IMR-90 (cell line): ENCODE data around the gene KCTD18. TPM values are rescaled to one million over a fixed set of nuclear protein-coding genes. Genes with fewer than 3 reads are reported as not detected.

Source experiments
- ATAC-seq: fragments of 200-7000 bp; cut with Tn5 transposase; 2 replicates; pipeline ENCODE4 v1.9.1; 2020; ENCODE audit warnings: low read depth, mild to moderate bottlenecking, moderate library complexity
- BruUV-seq: library from RNA; stranded (reverse); fragments of 400-500 nt; replicated peaks from 2 replicates; lab custom pipeline; 2021; lab: Mats Ljungman, UMichigan
- CTCF ChIA-PET: fragments of 300-600 bp; formaldehyde crosslinking; extraction: SDS; loops from one replicate; lab custom pipeline; 2021; ENCODE audit warnings: antibody characterized with exemption; lab: Yijun Ruan, JAX
- POLR2A ChIA-PET: fragments of 300-600 bp; sonication (Branson Sonifier 250); formaldehyde crosslinking; loops from one replicate; lab custom pipeline; 2022; ENCODE audit warnings: antibody characterized with exemption; ENCODE audit not compliant: unreplicated experiment; lab: Charles Lee
- DNase-seq: peaks from one replicate; pipeline ENCODE4 v3.0.0; 2013
- H2AFZ ChIP-seq: replicated peaks from 2 replicates; pipeline ENCODE3; 2013; ENCODE audit warnings: low read length, mild to moderate bottlenecking; ENCODE audit not compliant: poor library complexity
- H2AK5ac ChIP-seq: 2 replicates; pipeline ENCODE4 v1.6.1; 2013; ENCODE audit warnings: low read depth, low read length, inconsistent platforms
- H2AK9ac ChIP-seq: replicated peaks from 2 replicates; pipeline ENCODE3; 2013; ENCODE audit warnings: mild to moderate bottlenecking, low read depth, low read length, moderate library complexity; ENCODE audit not compliant: poor library complexity
- H2BK120ac ChIP-seq: 2 replicates; pipeline ENCODE4 v1.6.1; 2013; ENCODE audit warnings: low read depth, low read length, inconsistent platforms
- H2BK15ac ChIP-seq: 3 replicates; pipeline ENCODE4 v1.6.1; 2013; ENCODE audit warnings: low read depth, low read length, inconsistent platforms
- H2BK20ac ChIP-seq: 2 replicates; pipeline ENCODE4 v1.6.1; 2013; ENCODE audit warnings: low read depth, mild to moderate bottlenecking, inconsistent platforms, low read length, moderate library complexity
- H2BK5ac ChIP-seq: 2 replicates; pipeline ENCODE4 v1.6.1; 2013; ENCODE audit warnings: mild to moderate bottlenecking, low read depth, low read length, inconsistent platforms; ENCODE audit not compliant: poor library complexity, severe bottlenecking
- H3K14ac ChIP-seq: replicated peaks from 2 replicates; pipeline ENCODE4 v1.6.1; 2013; ENCODE audit warnings: low read depth, low read length, inconsistent platforms
- H3K18ac ChIP-seq: 2 replicates; pipeline ENCODE4 v1.6.1; 2013; ENCODE audit warnings: low read depth, low read length, control low read depth
- H3K23ac ChIP-seq: 2 replicates; pipeline ENCODE4 v1.6.1; 2013; ENCODE audit warnings: low read depth, low read length, inconsistent platforms
- H3K27ac ChIP-seq: 2 replicates; pipeline ENCODE4 v1.5.1; 2013; ENCODE audit warnings: mild to moderate bottlenecking, control low read depth, low read length; ENCODE audit not compliant: insufficient read depth
- H3K27me3 ChIP-seq: 2 replicates; pipeline ENCODE4 v1.6.1; 2013; ENCODE audit warnings: low read length; ENCODE audit not compliant: control insufficient read depth, insufficient read depth
- H3K36me3 ChIP-seq: 2 replicates; pipeline ENCODE4 v1.6.1; 2013; ENCODE audit warnings: low read length, mixed read lengths; ENCODE audit not compliant: control insufficient read depth, insufficient read depth
- H3K4ac ChIP-seq: 2 replicates; pipeline ENCODE4 v1.6.1; 2013; ENCODE audit warnings: low read depth, low read length, inconsistent platforms
- H3K4me1 ChIP-seq: 2 replicates; pipeline ENCODE4 v1.6.1; 2013; ENCODE audit warnings: low read length, mixed read lengths; ENCODE audit not compliant: control insufficient read depth, insufficient read depth
- H3K4me2 ChIP-seq: 2 replicates; pipeline ENCODE4 v1.6.1; 2013; ENCODE audit warnings: low read depth, mild to moderate bottlenecking, control low read depth, low read length, moderate library complexity
- H3K4me3 ChIP-seq: 2 replicates; pipeline ENCODE4 v1.5.1; 2013; ENCODE audit warnings: low read depth, mild to moderate bottlenecking, control low read depth, low read length, moderate library complexity; ENCODE audit not compliant: insufficient read depth
- H3K56ac ChIP-seq: 2 replicates; pipeline ENCODE4 v1.6.1; 2013; ENCODE audit warnings: low read length, inconsistent platforms; ENCODE audit not compliant: insufficient read depth; ENCODE audit errors: extremely low read depth
- H3K79me1 ChIP-seq, 2 experiments: 2 replicates each; pipeline ENCODE4 v1.6.1; 2013; ENCODE audit warnings: low read length in 2 of 2, inconsistent platforms in 1 of 2, low read depth in 1 of 2
- H3K9ac ChIP-seq: 2 replicates; pipeline ENCODE4 v1.6.1; 2013; ENCODE audit warnings: low read depth, low read length, control low read depth
- H3K9me1 ChIP-seq: 2 replicates; pipeline ENCODE4 v1.6.1; 2013; ENCODE audit warnings: low read length, inconsistent platforms; ENCODE audit not compliant: insufficient read depth
- H3K9me3 ChIP-seq: 2 replicates; pipeline ENCODE4 v1.6.1; 2013; ENCODE audit warnings: low read length; ENCODE audit not compliant: control insufficient read depth, insufficient read depth
- H4K20me1 ChIP-seq: 2 replicates; pipeline ENCODE4 v1.6.1; 2013; ENCODE audit warnings: low read length, inconsistent platforms; ENCODE audit not compliant: insufficient read depth
- H4K5ac ChIP-seq: 2 replicates; pipeline ENCODE4 v1.6.1; 2013; ENCODE audit warnings: mild to moderate bottlenecking, low read depth, low read length, control low read depth
- H4K8ac ChIP-seq, 2 experiments: 2 replicates each; pipeline ENCODE4 v1.6.1; 2013; ENCODE audit warnings: low read depth in 2 of 2, low read length in 2 of 2, control low read depth in 1 of 2, inconsistent platforms in 1 of 2
- H4K91ac ChIP-seq: 2 replicates; pipeline ENCODE4 v1.6.1; 2013; ENCODE audit warnings: low read depth, low read length, inconsistent platforms; ENCODE audit not compliant: insufficient read depth
- MAZ ChIP-seq: IDR thresholded peaks from 2 replicates; pipeline ENCODE4 v1.6.1; 2012; ENCODE audit warnings: low read depth, mild to moderate bottlenecking, low read length, improper control_type of control experiment, moderate library complexity, borderline replicate concordance
- POLR2A ChIP-seq: IDR thresholded peaks from 2 replicates; pipeline ENCODE4 v1.6.1; 2012; ENCODE audit warnings: mild to moderate bottlenecking, low read depth, low read length
- WGBS, 2 experiments: methylation state at CpG; one replicate each; pipeline versions ENCODE4 v1.1.5 to v1.1.7; 2013; ENCODE audit warnings: missing lambda C conversion rate in 2 of 2; ENCODE audit not compliant: insufficient read length in 1 of 2; ENCODE audit errors: extremely low coverage in 2 of 2; 5-methylcytosine and 5-hydroxymethylcytosine counted together
- dilution Hi-C: fragments of 300-500 bp; cut with HindIII; formaldehyde crosslinking; loops from one replicate; pipeline ENCODE4 v1.14.3; 2018; ENCODE audit warnings: low sequenced_read_pairs; ENCODE audit not compliant: unreplicated experiment
- in situ Hi-C: fragments of 300-500 bp; cut with MboI; formaldehyde crosslinking; loops from 3 replicates; pipeline ENCODE4 v1.14.3; 2019; ENCODE audit warnings: low sequenced_read_pairs, inconsistent platforms, mixed read lengths
- intact Hi-C: fragments of 100-400 bp; cut with micrococcal nuclease; formaldehyde crosslinking; loops from 2 replicates; pipeline ENCODE4 v1.10.0; 2022
- polyA plus RNA-seq, 3 experiments: library from polyadenylated mRNA; depleted of rRNA; stranded (reverse); fragments of >200 nt; gene quantifications; 2 replicates each; pipeline ENCODE4 v1.2.3, GENCODE V29; 2012; ENCODE audit warnings: low replicate concordance in 1 of 3
- total RNA-seq: library from RNA; depleted of rRNA; stranded (reverse); fragments of >200 nt; gene quantifications from 2 replicates; pipeline ENCODE4 v1.2.3, GENCODE V29; 2012

The KCTD18 gene
- total and polyA plus RNA-seq, 2 of the 4 experiments (the other 2 are of a cell fraction): 6.7 to 10.4 TPM

DNA sequence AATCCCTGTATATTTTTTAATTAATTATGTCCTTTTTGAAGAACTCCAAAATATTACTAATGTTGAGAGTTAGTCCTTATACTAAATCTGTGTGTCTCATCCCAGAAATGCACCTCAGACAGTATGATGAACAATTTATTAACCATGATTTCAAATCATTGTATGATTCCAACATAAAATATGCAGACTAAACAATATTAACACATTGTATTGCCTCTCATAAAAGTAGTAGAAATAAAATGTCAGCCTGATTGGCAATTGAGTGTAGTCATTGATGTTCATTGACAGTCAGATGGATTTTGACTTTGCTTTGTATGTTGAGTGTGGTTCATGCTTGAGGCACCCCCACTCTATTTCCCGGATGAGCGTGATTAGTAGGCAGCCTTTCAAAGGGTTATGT, 57.5 kb downstream of the KCTD18 start:
- no peak overlapping the region for H3K56ac ChIP-seq
- no peak overlapping the region for H4K5ac ChIP-seq
- BruUV-seq: no TSS peak
- no peaks in the 10 kb centered on the region for H3K9me3 ChIP-seq
- no peak overlapping the region for H2BK20ac ChIP-seq
- H3K27me3 ChIP-seq: no peaks in the 10 kb centered on the region
- no peak overlapping the region for H2AFZ ChIP-seq
- no peak overlapping the region for H2AK9ac ChIP-seq
- H3K4me1 ChIP-seq: peaks cover 11% of the 10 kb centered on the region
- H3K9ac ChIP-seq: no peak overlapping the region
- no peak for TF ChIP-seq MAZ
- no peak for TF ChIP-seq POLR2A
- POLR2A ChIA-PET: no interaction called here
- ATAC-seq (no peak), DNase-seq (no peak)
- peaks cover 26 to 75% of the 10 kb centered on the region in 2 experiments for H3K79me1 ChIP-seq
- no peak overlapping the region for H3K4me3 ChIP-seq
- no peak overlapping the region for H2AK5ac ChIP-seq
- no peak overlapping the region for H3K23ac ChIP-seq
- no peak overlapping the region for H3K4me2 ChIP-seq
- no peak overlapping the region for H2BK120ac ChIP-seq
- in situ Hi-C loops (no loop called here), intact Hi-C loops (no loop called here), dilution Hi-C loops (no loop called here)
- no peak overlapping the region for H3K27ac ChIP-seq
- H3K4ac ChIP-seq: no peak overlapping the region
- no peak overlapping the region for H2BK15ac ChIP-seq
- peaks cover 33% of the 10 kb centered on the region for H3K36me3 ChIP-seq
- WGBS, 2 experiments: no CpG with 5 or more reads among the region's 2 CpGs
- no peak overlapping the region for H3K18ac ChIP-seq
- H4K91ac ChIP-seq: no peak overlapping the region
- H4K8ac ChIP-seq: no peak overlapping the region
- CTCF ChIA-PET: no interaction called here
- no peak overlapping the region for H2BK5ac ChIP-seq
- peaks cover 22% of the 10 kb centered on the region for H3K9me1 ChIP-seq
- no peak overlapping the region for H3K14ac ChIP-seq
- H4K20me1 ChIP-seq: peaks cover 12% of the 10 kb centered on the region
